PC-3 (cell line): ENCODE data around the gene MAS1L.

Source experiments
- EZH2 ChIP-seq: fragments of 300-600 bp; sonication (generic); IDR thresholded peaks from one replicate; pipeline ENCODE4 v1.6.1; 2017; ENCODE audit warnings: antibody characterized with exemption, mild to moderate bottlenecking, low read length; ENCODE audit not compliant: unreplicated experiment
- TF ChIP-seq, protein P1 (sequence below): fragments of 300-600 bp; sonication (generic); conservative IDR thresholded peaks from 2 replicates; pipeline ENCODE4 v1.5.1; 2017; ENCODE audit warnings: antibody characterized with exemption, low read depth, mild to moderate bottlenecking, low read length

DNA sequence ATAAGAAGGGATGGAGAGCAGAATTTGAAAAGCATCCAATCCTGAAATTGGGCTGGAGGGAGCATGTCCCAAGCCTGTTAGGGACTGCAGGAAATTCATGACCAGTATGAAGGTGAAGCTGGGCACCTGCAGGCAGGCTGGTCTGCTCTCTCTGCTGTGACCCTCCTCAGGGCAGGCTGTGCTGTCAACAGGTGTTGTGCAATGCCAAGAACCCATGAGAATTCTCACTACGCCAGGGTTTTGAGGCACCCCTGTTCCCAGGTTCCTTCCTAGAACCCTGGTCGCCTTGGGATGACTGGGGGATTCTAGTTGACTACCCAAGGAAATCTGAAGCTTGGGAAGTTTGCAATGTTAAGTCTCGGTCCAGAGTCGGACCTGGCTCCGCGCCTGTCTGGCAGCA, 13.3 kb upstream of the MAS1L start:
- no peak for TF ChIP-seq EZH2
- TF ChIP-seq, protein P1, sequence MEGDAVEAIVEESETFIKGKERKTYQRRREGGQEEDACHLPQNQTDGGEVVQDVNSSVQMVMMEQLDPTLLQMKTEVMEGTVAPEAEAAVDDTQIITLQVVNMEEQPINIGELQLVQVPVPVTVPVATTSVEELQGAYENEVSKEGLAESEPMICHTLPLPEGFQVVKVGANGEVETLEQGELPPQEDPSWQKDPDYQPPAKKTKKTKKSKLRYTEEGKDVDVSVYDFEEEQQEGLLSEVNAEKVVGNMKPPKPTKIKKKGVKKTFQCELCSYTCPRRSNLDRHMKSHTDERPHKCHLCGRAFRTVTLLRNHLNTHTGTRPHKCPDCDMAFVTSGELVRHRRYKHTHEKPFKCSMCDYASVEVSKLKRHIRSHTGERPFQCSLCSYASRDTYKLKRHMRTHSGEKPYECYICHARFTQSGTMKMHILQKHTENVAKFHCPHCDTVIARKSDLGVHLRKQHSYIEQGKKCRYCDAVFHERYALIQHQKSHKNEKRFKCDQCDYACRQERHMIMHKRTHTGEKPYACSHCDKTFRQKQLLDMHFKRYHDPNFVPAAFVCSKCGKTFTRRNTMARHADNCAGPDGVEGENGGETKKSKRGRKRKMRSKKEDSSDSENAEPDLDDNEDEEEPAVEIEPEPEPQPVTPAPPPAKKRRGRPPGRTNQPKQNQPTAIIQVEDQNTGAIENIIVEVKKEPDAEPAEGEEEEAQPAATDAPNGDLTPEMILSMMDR, result no peak
